ENCODE results near the gene STRN4.
A peak's percentile ranks its signal among the peaks of the same experiment; 100 is the strongest.

Gene STRN4

GRCh38 chr19:46718157-46718933 lies 27.9 kb downstream of the STRN4 start:
- no peak for DNase-seq (ENCODE audit: extremely low read depth, low read depth)
- no peak for TF ChIP-seq CTCF (IDR thresholded peaks at IDR 0.05; ENCODE audit: low read depth, low read length, missing control alignments)
- no peak overlapping the region for H3K4me3 ChIP-seq (replicated peaks; ENCODE audit: low read depth, low read length)

GRCh38 chr19:46717716-46718143 lies 28.5 kb downstream of the STRN4 start:
- TF ChIP-seq CTCF (IDR thresholded peaks at IDR 0.05; ENCODE audit: low read depth, low read length, missing control alignments) = no peak
- peak overlapping the region; percentile 76 for H3K4me3 ChIP-seq (replicated peaks; ENCODE audit: low read depth, low read length)
- no peak for DNase-seq (ENCODE audit: extremely low read depth, low read depth)

- no peak for DNase-seq (ENCODE audit: extremely low read depth, low read depth)
- peak within 1 kb of the TSS; percentile 76 for H3K4me3 ChIP-seq (replicated peaks; ENCODE audit: low read depth, low read length)
- TF ChIP-seq CTCF (IDR thresholded peaks at IDR 0.05; ENCODE audit: low read depth, low read length, missing control alignments) = no peak
Observed at GRCh38 chr19:46717034-46717715, 29.1 kb downstream of the STRN4 start, which contains the start of gene PRKD2. TSS of gene PRKD2 (minus strand) at chr19:46717114. CDS start at chr19:46716370, 744 bp downstream.

DNA sequence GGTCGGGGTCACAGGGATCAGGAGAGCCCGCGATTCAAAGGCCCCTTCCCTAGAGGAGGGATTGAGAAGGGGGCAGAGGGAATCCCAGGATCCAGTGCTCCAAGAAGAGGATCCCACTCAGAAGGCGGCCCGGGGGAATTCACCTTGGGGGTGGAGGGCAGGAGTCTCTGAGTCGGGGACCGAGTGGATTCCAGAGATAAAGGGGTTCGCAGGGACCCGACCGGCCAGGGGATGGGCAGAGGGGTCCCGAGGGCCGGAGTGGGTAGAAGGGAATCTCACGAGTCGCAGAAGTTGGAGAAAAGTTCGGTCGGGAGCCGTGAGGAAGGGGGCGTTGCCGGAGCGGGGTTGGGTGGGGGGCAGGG lies 29.6 kb downstream of the STRN4 start:
- DNase-seq (ENCODE audit: extremely low read depth, low read depth) = no peak
- no peak for TF ChIP-seq CTCF (IDR thresholded peaks at IDR 0.05; ENCODE audit: low read depth, low read length, missing control alignments)
- H3K4me3 ChIP-seq (replicated peaks; ENCODE audit: low read depth, low read length) = peak overlapping the region; percentile 76

DNA sequence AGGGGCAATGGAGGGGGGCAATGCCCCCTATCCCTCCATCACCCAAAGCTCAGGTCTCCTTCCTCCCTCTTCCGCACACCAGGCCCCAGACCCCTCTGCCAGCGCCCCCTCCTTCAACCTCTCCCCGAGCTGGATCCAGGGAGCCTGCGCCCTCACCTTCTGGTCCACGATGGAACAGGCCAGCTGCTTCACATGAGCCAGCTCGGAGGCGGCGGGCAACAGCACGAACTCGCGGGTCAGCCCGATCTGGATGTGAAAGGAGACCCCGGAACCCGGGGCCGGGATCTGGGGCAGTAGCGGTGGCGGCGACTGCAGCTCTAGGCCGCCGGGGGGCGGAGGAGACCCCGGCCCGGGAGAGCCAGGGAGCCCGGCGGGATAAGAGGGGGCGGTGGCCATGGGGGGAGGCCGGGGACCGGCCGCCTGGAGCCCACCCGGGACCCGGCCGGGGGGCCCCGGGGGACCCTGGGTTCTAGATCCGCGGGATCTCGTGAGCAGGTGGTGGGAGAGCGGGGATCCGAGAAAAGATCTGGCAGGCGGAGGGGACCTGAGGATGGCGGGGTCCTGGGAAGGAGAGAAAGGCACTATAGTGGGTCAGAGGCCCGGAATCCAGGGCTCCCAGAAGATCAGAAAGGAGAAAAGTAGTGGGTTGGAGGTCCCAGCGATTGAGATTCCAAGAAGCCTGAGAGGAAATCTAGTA lies 30.1 kb downstream of the STRN4 start:
- no peak for DNase-seq (ENCODE audit: extremely low read depth, low read depth)
- H3K4me3 ChIP-seq (replicated peaks; ENCODE audit: low read depth, low read length) = peak overlapping the region; percentile 76
- TF ChIP-seq CTCF (IDR thresholded peaks at IDR 0.05; ENCODE audit: low read depth, low read length, missing control alignments) = no peak

DNA sequence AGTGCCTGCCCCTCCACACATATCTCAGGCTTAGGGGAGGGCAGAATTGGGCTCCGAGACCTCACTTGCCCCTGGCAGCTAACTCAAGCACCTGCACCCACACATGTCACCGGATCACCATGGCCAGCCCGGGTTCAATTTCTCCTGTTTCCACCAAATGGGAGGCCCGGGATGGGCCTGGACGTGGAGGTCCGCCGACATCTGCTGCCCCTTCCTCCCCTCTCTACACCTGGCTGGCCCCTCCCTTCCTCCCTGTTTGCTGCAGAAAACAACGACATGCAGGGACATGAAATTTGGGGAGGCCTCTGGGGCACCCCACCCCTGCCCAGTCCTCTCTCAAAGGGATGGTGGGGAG lies 30.7 kb downstream of the STRN4 start:
- peak overlapping the region; percentile 76 for H3K4me3 ChIP-seq (replicated peaks; ENCODE audit: low read depth, low read length)
- no peak for DNase-seq (ENCODE audit: extremely low read depth, low read depth)
- TF ChIP-seq CTCF (IDR thresholded peaks at IDR 0.05; ENCODE audit: low read depth, low read length, missing control alignments) = no peak
